ENCODE measurements around the gene MSH3.
"Not testable (repeated sequence)": the region's sequence is repeated elsewhere in the genome, so short reads cannot be mapped to it uniquely, and the experiment has no call there.

The MSH3 gene

DNA sequence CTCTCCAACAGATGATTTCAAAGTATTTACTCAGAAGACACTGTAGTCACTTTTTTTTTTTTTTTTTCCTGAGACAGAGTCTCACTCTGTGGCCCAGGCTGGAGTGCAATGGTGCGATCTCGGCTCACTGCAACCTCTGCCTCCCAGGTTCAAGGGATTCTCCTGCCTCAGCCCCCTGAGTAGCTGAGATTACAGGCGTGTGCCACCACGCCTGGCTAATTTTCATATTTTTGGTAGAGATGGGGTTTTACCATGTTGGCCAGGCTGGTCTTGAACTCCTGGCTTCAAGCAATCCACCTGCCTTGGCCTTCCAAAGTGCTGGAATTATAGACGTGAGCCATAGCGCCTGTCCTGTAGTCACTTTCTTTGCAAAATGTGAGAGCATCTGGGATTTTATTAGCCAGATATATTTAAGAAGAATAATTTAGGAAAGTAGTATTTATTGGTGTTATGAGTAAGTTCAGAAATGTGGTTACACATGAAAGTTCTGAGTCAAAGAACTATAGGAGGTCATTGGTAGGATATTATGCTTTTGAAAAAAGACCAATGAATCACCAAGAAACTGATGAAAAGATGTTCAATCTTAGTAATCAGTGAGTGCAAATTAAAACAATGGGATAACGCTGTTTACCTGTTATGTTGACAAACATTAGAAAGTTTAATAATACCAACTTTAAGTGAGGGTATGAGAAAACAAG is 135.0 kb downstream of the MSH3 start:
- in situ Hi-C loops (cut with MboI; ENCODE audit: low sequenced_read_pairs): not testable (repeated sequence)

DNA sequence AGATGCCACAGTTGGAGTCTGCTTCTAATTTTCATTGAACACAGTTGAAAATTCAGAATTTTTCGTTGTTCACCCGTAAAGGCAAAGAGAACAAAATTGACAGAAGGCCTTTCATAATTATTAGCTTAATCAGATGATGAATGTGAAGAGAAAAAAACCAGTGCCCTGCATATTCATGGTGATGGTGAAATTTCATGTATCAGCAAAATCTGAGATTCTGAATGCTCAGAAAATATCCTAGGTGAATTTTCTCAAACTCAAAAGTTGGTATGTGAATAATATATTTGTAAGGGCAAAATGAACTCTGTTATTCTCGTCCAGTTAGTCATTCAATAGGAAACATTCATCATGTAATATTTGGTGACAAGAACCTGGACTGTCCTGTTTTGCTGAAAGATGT is 136.2 kb downstream of the MSH3 start:
- in situ Hi-C loops (cut with MboI; ENCODE audit: low sequenced_read_pairs): no loop called here

DNA sequence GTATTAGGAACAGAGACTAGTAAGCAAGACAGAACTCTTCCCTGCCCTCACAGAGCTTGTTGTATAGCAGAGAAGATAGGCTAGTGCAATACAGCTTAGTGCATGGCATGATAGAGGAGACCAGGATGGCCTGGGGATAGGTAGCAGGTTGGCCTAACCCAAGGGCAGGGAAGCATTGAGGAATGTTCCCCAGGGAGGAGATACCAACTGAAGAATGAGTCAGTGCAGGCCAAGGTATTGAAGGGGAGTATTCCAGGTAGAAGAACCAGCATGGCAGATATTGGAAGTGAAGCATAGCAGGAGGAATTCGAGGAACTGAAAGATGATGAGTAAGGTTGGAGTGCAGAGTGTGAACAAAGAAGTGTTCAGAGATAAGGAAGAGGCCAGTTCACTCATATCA is 138.9 kb downstream of the MSH3 start:
- in situ Hi-C loops (cut with MboI; ENCODE audit: low sequenced_read_pairs): no loop called here

DNA sequence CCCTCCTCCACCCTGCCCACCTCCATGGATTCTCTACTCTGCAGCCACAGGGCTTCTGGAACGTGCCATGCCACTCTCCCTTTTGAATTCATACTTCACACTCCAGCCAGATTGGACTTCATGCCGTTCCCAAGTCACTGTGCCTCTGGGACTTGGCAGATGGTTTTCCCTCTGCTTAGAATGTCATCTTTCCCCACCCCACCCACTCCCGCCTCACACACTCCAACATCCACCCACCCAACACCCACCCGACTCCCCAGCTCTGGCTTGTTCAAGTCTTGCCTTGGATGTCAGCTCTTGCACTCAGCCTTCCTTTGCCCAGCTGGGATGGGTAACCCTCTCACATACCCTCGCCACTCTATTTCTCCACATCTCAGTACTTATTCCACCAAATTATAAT is 142.4 kb downstream of the MSH3 start:
- in situ Hi-C loops (cut with MboI; ENCODE audit: low sequenced_read_pairs): no loop called here

DNA sequence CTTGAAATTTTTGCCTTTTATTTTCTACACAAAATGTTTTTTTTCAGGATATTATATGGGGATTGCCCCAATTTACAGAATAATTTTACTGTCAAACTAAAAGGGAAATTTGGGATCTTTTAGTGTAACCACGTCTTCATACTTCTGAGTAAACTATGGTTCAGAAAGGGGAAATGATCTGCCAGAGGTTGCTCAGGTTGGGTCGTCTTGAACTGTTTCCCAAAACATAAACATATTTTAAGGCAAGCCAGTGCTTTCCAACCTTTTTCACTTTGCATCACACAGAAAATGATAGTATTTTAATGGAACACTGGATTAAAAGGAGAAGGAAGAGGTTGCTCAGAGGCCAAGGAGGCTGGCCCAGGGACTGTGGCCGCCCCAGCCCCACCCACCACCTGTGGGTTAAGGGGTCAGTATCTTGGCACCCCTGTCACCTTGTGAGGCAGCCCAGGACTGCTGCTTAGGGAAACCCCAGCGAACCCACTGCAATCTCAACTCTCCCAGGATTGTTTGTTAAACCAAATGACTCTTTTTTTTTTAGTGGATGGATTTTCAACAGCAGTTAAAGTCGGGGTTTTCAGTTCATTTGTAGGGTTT is 143.1 kb downstream of the MSH3 start:
- in situ Hi-C loops (cut with MboI; ENCODE audit: low sequenced_read_pairs): no loop called here

DNA sequence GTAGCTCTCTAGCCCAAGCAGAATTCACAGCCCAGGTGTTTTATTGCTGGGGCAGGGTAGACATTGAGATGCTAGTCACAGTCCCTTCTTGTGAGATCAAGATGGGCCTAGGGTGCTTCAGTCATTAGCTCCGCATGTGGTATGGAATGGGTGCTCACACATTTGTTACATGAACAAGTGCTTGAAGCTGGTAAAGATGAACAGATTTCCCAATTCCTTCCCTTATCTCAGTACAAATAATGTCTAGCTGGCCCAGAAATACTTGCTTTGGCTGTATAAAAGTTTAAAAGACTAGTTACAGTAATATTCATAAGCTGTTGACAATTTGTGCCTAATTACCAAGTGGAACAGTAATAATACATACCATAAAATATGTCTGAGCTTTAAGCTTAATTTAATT is 143.7 kb downstream of the MSH3 start:
- in situ Hi-C loops (cut with MboI; ENCODE audit: low sequenced_read_pairs): no loop called here

DNA sequence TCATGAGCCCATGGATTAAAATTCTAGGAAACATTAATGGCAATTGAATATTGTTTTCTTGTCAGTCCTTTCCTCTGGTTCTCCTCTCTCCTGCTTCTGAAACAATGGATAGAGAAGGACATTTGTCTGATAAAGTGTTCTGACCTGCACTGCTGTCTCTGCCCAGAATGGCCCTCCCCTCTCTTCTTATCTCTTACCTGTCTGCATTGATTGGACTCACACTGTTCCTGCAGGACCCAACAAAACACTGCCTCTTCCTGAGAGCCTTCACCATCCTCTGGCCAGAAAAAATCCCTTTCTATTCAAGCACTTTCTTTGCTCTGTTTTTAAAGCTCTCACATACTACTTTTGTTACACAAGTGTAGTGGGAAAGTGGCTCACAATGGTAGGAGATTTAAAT is 144.2 kb downstream of the MSH3 start:
- in situ Hi-C loops (cut with MboI; ENCODE audit: low sequenced_read_pairs): no loop called here

DNA sequence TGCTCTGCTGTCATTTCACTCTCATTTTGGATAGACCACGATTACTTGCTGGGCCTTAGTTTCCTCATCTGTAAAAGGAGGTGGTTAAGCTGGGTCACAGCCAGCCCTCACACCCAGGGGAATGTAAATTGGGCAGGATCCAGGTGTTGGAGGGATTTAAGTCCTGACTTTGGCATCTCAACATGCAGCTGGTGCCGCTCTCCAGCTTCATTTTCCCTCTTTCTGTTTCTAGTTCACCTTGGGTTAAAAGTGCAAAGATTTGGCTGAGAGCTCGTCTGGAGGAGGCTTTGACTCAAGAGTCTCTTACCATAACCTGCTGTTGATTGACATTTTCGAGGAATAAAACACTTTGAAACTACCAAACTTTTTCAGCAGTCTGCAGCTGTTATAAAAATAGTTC is 144.6 kb downstream of the MSH3 start:
- in situ Hi-C loops (cut with MboI; ENCODE audit: low sequenced_read_pairs): no loop called here

DNA sequence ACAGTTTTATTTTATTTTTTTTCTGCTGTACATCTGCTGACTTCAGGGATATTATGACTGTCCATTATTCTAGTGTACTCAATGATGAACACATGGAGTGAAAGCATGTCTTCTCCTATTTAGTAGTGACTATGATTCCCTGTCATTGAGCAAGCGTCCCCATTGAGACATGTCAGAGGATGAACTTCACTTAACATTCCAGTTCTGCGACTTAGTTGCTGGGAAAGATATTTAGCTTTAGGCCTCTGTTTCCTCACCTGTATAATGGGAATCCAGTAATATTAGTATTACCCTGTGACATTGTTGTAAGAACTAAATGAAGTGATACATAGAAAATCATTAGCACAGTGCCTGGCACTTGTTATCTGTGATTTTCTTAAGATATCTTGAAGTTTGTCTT is 145.1 kb downstream of the MSH3 start:
- in situ Hi-C loops (cut with MboI; ENCODE audit: low sequenced_read_pairs): no loop called here

DNA sequence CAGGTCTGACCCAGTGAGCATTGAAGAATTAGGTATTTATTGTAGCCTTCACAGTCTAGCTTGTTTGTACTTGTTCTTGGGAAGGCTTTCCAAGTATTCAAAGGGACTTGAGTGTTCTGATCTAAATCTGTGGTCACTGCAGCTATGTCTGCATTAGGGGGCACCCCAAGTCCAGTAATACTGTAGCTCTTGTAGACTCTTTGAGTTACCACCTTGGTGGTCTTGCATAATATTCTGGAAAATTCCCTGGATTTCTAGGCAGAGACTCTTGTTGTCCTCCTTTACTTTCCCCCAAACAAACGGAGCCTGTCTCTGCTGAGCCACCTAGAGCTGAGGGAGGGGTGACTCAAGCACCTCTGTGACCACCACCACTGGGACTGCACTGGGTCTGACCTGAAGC is 149.9 kb downstream of the MSH3 start:
- in situ Hi-C loops (cut with MboI; ENCODE audit: low sequenced_read_pairs): no loop called here

DNA sequence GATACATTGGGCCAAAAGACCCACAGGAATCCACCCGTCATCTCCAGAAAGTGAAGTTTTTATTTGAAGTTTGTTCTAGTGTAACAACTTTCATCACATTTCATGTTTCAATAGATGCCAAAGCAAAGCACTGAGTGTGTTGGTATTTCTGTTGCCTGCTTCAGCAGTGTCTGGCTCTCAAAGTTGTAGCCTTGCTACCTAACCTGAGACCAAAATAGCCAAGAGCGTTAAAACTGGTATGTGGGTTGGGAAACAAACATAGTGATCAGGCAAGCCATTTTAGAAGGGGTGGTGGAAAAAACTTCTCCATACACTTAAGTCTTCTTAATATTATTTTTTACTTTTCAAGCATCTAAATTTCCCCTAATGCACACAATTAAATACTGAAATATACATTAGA is 150.6 kb downstream of the MSH3 start:
- in situ Hi-C loops (cut with MboI; ENCODE audit: low sequenced_read_pairs): no loop called here

DNA sequence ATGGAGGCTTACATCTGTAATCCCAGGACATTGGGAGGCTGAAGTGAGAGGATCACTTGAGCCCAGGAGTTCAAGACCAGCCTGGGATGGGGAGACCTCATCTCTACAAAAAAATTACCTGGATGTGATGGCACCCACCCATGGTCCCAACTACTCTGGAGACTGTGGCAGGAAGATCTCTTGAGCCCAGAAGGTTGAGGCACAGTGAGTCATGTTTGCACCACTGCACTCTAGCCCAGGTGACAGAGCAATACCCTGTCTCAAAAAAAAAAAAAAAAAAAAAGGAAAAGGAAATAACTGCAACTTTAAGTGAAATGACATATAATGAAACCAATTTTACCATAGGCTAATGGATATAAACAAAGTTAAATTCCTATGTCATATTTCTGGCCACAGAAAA is 152.5 kb downstream of the MSH3 start:
- in situ Hi-C loops (cut with MboI; ENCODE audit: low sequenced_read_pairs): no loop called here

DNA sequence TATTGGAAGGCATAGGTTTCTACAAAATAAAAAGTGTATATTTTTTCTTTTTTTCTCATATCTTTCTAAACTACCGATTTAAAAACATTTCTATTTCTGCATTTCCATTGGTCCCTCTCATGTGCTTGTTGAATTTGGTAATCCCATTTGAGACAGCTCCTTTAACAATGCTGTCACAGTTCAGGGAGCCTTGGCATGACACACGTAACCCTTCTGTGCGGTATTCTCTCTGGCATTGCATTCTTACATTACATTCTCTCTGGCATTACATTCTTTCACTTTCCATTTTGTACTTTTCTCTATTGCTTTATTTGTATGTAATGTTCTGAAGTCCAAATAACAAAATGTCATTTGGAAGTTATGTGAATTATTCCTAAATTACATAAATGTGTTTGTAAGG is 155.0 kb downstream of the MSH3 start:
- in situ Hi-C loops (cut with MboI; ENCODE audit: low sequenced_read_pairs): no loop called here

DNA sequence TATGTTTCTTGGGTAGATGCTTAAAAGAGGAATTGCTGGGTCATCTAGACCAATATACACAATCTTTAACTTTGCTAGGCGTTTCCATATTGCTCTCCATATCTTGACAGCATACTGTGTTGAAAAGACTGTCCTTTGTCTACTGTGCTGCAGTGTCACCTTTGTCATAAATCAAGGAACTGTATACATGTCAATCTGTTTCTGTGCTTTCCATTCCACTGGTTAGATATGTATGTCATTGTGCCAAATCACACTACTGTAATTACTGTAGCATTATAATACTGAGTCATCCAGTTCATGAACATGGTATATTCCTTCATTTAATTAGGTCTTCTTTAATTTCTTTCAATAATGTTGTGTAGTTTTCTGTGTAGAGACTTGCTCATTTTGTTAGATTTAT is 156.0 kb downstream of the MSH3 start:
- in situ Hi-C loops (cut with MboI; ENCODE audit: low sequenced_read_pairs): no loop called here

DNA sequence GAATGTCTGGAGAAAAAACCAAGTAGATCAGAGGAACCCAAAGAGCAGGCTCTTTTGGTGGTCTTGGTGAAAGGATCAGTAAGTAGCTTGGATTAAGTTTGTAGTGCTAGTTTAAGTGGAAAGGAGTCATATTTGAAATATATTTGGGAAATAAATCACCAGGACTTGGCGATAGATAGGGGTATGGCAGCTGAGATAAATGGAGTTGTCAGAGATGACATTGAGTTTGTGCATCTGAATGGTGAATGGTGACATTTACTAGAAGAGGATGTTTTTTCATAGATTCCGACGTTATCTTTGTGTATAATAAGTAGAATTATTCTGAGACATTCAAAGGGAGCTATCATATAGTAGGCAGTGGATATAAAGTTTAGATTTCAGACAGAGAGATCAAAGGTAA is 162.1 kb downstream of the MSH3 start:
- in situ Hi-C loops (cut with MboI; ENCODE audit: low sequenced_read_pairs): no loop called here

DNA sequence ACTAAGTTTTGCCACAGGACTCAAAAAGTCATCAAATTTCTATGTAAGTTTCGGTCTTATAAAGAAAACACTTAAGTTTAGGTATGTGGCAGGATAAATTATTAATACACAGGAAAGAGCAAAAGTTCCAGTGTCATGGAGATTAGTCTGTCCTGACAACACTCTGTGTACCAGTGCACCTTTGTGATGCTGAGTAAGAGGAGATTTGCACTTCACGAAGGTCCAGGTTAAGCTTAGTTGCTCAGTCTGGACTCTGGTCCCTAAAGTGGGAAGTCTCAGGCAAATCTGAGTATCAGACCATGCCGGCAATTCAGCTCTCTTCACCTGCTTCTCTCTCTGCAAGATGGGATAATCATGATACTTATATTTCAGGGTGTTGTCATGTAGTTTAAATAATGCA is 166.2 kb downstream of the MSH3 start:
- in situ Hi-C loops (cut with MboI; ENCODE audit: low sequenced_read_pairs): no loop called here

DNA sequence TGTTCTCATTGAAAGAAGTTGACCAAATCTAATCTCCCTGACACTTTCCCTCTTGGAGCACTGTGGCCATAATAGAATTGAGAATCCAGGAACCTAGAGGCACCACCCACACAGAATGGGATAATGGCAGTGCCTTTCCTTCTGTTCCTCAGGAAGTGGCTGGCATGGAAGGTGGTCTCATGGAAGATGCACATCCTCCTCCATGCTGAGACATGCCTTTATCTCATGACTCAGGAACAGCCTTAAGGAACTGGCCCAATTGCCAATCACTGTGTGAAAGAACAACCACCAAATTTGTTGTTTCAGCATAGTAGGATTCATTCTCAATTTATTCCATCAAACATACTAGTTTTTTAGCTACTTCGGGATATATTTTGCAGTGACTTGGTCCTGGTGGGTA is 168.2 kb downstream of the MSH3 start:
- in situ Hi-C loops (cut with MboI; ENCODE audit: low sequenced_read_pairs): no loop called here

DNA sequence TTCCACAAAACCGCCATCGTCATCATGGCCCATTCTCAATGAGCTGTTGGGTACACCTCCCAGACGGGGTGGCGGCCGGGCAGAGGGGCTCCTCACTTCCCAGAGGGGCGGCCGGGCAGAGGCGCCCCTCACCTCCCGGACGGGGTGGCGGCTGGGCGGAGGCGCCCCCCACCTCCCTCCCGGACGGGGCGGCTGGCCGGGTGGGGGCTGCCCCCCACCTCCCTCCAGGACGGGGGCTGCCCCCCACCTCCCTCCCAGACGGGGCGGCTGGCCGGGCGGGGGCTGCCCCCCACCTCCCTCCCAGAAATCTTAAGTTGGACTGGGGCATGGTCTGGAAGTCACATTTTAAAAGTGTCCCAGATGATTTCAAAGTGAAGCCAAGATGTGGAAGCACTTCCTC is 169.7 kb downstream of the MSH3 start:
- in situ Hi-C loops (cut with MboI; ENCODE audit: low sequenced_read_pairs): not testable (repeated sequence)

DNA sequence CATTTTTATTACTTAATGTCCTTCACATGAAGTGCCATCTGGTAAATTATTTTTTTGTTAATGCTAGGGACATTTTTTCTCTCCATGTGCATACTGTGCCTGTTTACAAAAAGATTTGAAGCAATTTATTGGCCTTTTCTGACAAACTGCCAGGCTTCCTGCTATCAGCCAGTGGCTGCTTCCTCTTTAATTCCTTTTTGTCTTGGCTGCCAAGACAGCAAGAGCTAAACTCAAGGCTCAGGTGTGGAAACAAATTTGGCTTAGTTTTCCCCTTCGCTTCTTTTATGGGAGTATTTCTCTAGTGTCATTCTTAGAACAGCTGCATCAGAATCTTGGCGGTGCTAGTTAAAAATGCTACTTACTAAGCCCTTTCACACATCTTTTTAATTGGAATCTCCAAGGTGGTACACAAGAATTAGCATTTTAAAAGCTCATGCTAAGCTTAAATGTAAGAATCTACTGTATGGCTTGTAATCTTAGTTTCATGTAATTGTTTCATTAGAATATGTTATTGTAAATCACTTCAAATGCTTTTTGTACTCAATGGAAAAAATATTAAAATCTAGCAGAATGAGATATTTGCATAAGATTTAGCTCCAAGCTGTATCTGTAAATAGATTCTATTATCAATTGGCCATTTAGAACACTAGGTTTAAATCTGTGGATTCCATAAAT is 171.5 kb downstream of the MSH3 start:
- in situ Hi-C loops (cut with MboI; ENCODE audit: low sequenced_read_pairs): no loop called here

DNA sequence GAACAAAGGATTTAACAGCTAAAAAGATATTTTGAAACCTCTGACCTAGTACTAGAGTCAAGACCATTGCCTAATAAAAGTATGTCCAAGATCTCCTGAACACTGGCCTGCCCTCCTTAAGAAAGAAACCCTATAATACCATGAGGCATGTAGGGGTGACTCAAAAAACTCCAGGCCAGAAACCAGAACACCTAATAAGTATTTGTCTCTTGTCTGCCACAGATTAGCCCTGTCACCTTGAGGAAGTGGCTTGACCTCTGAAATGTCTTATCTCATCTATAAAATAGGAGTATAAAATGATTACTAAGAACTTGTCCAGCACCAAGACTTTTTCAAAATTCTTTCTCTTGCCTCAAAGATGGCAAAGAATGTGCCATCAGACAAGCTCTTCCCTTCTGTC is 180.3 kb downstream of the MSH3 start:
- in situ Hi-C loops (cut with MboI; ENCODE audit: low sequenced_read_pairs): no loop called here

DNA sequence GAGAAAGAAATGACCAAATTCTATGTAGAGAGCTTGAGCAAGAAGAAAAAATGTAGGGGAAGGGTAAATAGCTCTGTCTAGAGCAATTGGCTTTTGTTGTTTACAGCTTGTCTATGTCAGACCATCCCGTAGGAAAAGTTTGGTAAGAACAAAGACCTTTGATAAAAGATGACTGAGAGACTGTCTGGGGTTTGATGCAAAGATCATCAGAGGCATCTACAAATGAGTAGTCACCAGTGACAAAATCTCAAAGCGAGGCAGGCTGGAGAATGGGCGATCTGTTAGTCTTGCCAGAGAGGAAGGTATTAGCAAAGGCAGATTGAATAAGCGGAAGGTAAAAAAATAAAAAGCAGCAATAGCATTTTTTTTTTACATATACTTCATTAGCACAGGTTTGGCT is 180.7 kb downstream of the MSH3 start:
- in situ Hi-C loops (cut with MboI; ENCODE audit: low sequenced_read_pairs): no loop called here

DNA sequence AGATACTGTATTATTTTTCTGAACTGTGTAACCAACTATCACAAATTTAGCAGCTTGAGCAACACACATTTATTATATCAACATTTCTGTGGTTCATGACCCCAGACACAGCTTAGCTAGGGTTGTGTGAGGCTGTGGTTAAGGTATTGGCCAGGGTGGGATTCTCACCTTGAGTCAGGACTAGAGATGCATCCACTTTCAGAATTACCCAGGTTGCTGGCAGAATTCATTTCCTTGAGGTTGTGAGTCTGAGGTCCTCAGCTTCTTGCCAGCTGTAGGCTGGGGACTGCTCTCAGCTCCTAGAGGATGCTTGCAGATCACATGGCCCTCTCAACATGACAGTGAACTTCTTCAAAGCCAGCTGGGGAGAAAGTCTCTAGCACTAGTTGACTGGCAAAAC is 183.2 kb downstream of the MSH3 start:
- in situ Hi-C loops (cut with MboI; ENCODE audit: low sequenced_read_pairs): no loop called here

All from HL-60/S4 (cell line).